Measurements from ENCODE around the gene TMEM69. TPM values are rescaled to one million over a fixed set of nuclear protein-coding genes. Genes with fewer than 3 reads are reported as not detected.
A peak's percentile ranks its signal among the peaks of the same experiment; 100 is the strongest.

The TMEM69 gene, protein sequence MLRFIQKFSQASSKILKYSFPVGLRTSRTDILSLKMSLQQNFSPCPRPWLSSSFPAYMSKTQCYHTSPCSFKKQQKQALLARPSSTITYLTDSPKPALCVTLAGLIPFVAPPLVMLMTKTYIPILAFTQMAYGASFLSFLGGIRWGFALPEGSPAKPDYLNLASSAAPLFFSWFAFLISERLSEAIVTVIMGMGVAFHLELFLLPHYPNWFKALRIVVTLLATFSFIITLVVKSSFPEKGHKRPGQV
- total RNA-seq (10 to 100 TPM; 20.4 to 38.5 (median 26.3) TPM), polyA plus RNA-seq (10 to 100 TPM; 18.7 to 25.2 TPM)
- long read RNA-seq, donor 1, transcript TMEM69-201 (3 exons, 2,439 nt) = major isoform, 16 of 22 reads
- long read RNA-seq, donor 1, partial matches to known transcripts = 1 of 22 reads
- long read RNA-seq, donor 1, other reads (novel, unspliced or antisense) = 3 of 22 reads
- long read RNA-seq, donor 2, transcript TMEM69-201 (3 exons, 2,439 nt) = major isoform, 62 of 76 reads
- long read RNA-seq, donor 2, partial matches to known transcripts = 2 of 76 reads
- long read RNA-seq, donor 2, other reads (novel, unspliced or antisense) = 9 of 76 reads
- long read RNA-seq, donor 3, transcript TMEM69-201 (3 exons, 2,439 nt) = major isoform, 8 of 13 reads
- long read RNA-seq, donor 3, partial matches to known transcripts = 0 of 13 reads
- long read RNA-seq, donor 3, other reads (novel, unspliced or antisense) = 3 of 13 reads

- Histone ChIP-seq H3K27ac (peak within 1 kb of the TSS; percentile 91 to 99 (median 95)), H3K9me3 (no peaks in the 10 kb centered on the region), H3K27me3 (no peaks in the 10 kb centered on the region), H3K4me1 (peaks cover 0 to 39% (median 26%) of the 10 kb centered on the region in 12 donors), H3K36me3 (peaks cover 0 to 37% (median 13%) of the 10 kb centered on the region in 9 donors), H3K4me3 (peak within 1 kb of the TSS; percentile 75 to 99 (median 93))
- ATAC-seq = peak; percentile 34 to 58 (median 48)
- TF ChIP-seq CTCF (IDR thresholded peaks at IDR 0.05) (peak in 3 of 12 donors; percentile 11 to 31 (median 16)), POLR2A (IDR thresholded peaks at IDR 0.05) (peak in 1 of 2 donors; percentile 45)
- 2% methylated on average over 24 of the region's 24 CpGs for WGBS, 4 donors
- peak; percentile 71 to 83 (median 79) for DNase-seq
- intact Hi-C loops (cut with DNase I) = loop anchor here in 8 of 10 donors (1.0 to 10.0 kb wide), 11 partner anchors 41 to 445 kb away; partner anchors contain the start of genes NASP (in 6 of the 8), IPP (in 3 of the 8), PRDX1 (in 3 of the 8) and MAST2 (in 2 of the 8)
Observed at GRCh38 chr1:45687754-45688740, at the start of gene TMEM69. TMEM69 (plus strand) TSS chr1:45688181; CDS start chr1:45691069, 2,888 bp downstream.

DNA sequence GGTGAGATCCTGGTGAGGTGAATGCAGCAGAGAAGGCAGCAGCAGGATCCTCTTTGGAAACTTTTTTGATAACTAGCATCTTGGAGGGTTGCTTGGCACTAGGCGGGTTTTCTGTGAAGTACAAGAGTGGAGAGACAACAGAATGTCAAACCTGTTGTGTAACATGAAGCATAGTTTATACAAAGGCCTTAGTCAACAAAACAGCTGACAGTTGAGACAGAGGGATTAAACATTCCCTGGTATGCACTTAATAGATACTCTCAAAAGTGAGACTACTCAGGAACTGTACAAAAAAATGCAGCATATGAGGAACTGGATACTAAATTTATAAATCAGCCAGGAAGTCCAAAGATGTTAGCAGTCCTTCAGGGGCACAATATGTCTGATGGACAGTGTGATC, 47.7 kb upstream of the TMEM69 start:
- H3K36me3 ChIP-seq = peaks cover 0 to 96% (median 85%) of the 10 kb centered on the region in 9 donors
- H3K9me3 ChIP-seq = no peaks in the 10 kb centered on the region
- ATAC-seq = no peak
- no peak overlapping the region for H3K27ac ChIP-seq
- intact Hi-C loops (cut with DNase I) = no loop called here
- H3K4me3 ChIP-seq = no peak overlapping the region
- DNase-seq = no peak
- WGBS, 4 donors = 95 to 100% (median 96%) methylated on average over 1 of the region's 1 CpG
- H3K4me1 ChIP-seq = peaks cover 0 to 11% (median 2%) of the 10 kb centered on the region in 12 donors
- TF ChIP-seq CTCF (IDR thresholded peaks at IDR 0.05) (no peak), POLR2A (IDR thresholded peaks at IDR 0.05) (no peak)
- H3K27me3 ChIP-seq = no peaks in the 10 kb centered on the region

GRCh38 chr1:45643321-45643720, 44.7 kb upstream of the TMEM69 start:
- no peak overlapping the region for H3K27ac ChIP-seq
- DNase-seq (no peak), ATAC-seq (no peak)
- 73 to 87% (median 75%) methylated on average over 5 of the region's 5 CpGs for WGBS, 4 donors
- no peak overlapping the region for H3K4me3 ChIP-seq
- peaks cover 0 to 26% (median 11%) of the 10 kb centered on the region in 12 donors for H3K4me1 ChIP-seq
- H3K9me3 ChIP-seq = no peaks in the 10 kb centered on the region
- intact Hi-C loops (cut with DNase I) = no loop called here
- no peaks in the 10 kb centered on the region for H3K27me3 ChIP-seq
- TF ChIP-seq POLR2A (IDR thresholded peaks at IDR 0.05) (no peak), CTCF (IDR thresholded peaks at IDR 0.05) (no peak)
- H3K36me3 ChIP-seq = peaks cover 0 to 87% (median 65%) of the 10 kb centered on the region in 9 donors
